NCI-H1694 (cell line): Measurements from ENCODE around the gene SLC25A27.

Experiments
- DNase-seq: peaks from one replicate; lab custom pipeline; 2025; lab: John Stamatoyannopoulos, UW

Gene SLC25A27

DNA sequence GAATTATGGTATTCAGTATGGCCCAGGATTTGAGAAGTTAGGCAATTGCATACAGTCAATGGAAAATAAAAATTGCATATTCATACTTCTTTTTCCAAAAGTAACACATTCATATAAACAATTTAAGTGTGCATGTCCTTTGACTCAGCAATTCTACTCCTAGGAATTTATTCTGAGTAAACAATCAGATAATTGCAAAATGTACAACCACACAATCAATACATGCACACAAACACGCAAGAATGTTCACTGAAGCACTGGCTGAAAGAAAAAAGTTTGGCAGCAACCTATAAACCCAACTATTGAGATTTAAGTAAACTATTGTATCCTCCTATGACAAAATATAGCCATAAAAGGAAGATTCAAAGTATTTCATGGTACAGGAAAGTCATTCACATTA lies 1.8 kb upstream of the SLC25A27 start:
- no peak for DNase-seq

DNA sequence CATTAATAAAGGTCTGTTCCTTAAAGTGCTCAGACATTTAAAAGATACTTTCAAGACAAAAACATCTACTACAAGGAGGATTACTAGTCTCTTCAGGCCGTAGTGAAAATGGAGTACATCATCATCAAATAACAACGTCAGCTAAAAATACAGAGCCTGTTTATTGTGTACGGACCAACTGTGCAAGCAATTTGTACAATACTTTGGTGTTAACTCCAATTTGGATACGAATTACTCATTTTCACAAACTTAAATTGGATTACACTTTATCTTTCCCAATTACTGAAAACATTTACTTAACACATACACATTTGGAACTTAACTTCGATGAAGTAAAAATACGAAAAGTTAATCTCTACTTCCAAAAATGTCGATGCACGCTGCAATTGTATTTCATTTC lies 959 bp upstream of the SLC25A27 start:
- no peak for DNase-seq

DNA sequence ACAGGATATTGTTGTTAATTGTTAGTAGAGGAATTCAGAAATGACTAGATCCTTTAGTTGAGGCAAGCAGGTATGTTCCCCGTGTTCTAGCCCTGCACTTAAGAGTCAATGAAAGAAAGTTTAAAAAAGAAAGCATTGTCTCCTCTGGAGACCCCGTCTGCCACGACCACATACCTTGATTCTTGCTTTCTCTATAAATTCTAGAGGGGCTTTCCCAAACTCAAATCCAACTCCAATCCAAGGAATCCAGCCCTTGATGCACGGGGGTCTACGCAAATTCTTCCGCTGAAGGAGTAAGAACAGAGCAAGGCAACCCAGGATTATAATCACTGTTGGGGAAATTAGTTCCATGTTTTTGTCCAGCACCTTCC lies 558 bp upstream of the SLC25A27 start:
- DNase-seq = no peak

DNA sequence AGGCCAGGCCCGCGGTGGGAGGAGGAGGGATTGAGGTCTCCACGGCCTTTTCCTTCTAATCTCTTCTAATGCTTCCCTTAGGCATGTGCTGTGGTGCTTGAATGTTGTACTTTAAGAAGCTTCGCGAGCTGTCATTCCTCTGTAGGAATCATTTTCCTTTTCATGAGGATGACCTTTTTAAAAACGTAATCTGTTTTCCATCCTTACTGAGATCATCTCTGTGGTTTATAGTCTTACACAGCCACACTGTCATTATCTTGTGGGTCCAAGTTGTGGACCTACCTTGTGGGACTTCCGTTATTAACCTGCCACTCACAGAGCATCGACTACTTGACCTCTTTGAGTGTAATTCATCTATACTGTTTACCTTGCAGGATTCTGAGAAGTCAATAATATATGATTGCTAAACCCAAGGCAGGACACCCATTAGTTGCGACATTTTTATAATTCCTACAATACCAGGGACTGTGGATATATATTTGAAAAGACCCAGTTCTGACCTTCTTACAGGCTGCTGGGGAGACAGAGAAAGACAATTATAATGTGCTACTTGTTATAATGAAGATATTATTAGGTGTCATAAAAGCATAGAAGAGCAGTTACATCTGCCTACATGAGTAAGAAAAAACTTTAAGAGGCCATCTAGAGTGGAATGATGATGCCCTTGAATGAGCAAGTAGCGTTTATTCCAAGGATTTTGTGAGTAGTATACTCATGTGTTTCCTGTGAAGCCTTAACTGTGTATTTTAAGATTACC lies 842 bp downstream of the SLC25A27 start:
- DNase-seq = no peak

DNA sequence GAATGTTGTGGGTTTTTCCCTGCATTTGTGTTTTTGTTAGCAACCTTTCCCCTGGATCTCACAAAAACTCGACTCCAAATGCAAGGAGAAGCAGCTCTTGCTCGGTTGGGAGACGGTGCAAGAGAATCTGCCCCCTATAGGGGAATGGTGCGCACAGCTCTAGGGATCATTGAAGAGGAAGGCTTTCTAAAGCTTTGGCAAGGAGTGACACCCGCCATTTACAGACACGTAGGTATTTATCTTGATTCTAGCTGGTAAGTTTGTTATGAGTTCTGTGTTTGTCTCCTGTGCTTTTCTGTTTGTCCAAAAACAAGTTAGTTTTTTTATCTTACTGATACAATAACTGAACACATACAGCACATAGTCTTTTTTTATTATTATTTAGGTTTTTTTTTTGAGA lies 3.0 kb downstream of the SLC25A27 start:
- no peak for DNase-seq

DNA sequence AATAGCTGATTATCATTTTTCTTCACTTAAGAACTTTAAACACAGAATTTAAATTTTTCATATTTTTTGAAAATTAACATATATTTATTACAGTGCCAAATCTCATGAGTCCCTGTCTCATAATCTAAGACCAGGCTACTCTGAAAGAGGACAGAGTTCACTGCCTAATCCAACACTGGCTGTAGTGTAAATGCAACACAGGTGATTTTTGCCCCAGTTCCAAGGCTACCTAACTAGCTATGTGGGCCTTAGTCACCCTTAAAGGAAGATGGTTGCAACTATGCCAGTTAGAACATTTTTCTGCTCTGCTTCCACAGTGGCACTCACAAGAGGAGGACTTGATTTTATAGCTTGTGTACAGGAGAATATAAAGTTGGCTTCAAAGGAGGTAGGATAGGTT lies 4.9 kb downstream of the SLC25A27 start:
- no peak for DNase-seq

DNA sequence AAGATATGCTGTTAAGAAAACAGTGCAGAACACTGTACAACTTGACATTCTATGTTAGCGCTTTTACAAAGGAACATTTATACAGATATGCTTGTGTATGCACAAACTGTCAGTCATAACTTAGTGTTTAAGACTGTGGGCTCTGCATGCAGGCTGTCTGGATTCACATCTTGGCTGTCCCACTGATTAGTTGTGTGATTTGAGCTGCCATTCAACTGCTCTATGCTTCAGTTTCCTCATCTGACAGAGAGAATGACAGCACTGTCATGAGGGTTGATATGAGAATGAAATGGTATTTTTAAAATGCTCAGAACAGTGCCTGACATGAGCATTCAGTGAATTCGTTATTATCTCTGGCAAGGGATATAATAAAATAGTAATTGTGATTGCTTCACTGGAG lies 8.7 kb downstream of the SLC25A27 start:
- DNase-seq = no peak

DNA sequence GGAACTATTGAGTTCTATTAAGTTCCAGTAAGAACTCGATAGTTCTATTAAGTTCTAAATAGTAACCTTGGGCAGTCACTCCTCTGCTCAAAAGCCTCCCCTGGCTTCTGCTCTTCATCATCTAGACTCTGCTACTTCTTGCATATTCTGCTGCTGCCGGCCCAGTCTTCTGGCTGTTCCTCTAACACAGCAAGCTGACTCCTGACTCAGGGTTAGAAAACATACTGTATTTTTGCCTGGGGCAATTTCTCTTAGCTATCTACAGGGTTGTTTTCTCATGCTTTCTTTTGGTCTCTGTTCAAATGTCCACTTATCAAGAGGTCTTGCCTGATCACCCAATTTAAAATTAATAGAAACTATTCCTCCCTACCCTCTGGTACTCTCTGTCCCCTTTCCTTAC lies 14.6 kb downstream of the SLC25A27 start:
- DNase-seq = no peak

DNA sequence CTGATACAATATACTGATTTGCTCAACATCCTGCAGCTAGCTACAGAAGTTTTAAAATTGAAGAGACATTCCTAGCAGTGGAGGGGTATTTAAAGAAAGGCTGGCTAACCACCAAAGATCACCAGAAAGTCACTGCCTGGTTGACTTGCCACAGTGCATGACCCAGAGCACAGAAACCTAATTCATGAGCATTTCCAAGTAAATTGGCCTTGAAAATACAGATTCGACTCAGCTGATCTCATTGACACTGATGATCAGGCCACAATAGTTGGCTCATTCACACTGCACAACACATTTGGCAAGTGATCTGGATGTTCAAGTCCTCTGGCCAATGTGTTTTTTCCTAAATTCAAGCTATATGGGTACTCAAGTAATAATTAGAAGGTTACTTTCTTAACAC lies 21.6 kb downstream of the SLC25A27 start:
- no peak for DNase-seq

DNA sequence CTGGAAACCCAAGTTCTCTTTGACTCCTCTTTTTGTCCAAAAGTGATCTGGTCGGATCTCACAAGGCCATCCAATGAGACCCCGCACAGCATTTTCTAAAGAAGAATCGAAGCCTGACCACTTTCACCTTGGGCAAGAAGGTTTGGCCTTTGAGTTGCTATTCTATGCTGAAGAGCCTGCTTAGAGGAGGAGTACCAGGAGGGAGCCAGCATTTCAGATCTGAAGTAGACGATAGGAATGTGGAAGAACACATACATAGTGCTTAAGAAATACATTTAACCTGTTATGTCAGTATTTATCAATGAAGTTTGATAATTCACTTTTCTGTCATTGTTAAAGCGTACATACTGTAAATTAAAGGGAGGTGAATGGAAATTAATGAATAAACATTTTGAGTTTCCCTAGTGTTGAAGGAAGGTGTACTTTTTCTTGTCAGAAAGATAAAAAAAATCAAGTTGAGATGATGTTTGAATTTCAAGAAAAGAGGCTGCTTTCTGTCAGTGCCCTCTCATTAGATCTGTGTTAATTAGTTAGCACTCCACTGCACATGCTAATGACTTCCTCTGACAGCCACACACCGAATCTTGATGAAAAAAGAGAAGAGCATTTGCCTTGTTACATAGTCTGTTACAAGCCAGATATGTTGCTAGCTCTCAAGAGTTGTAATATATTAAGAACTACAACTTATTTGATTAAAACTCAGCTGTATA lies 24.0 kb downstream of the SLC25A27 start:
- no peak for DNase-seq

DNA sequence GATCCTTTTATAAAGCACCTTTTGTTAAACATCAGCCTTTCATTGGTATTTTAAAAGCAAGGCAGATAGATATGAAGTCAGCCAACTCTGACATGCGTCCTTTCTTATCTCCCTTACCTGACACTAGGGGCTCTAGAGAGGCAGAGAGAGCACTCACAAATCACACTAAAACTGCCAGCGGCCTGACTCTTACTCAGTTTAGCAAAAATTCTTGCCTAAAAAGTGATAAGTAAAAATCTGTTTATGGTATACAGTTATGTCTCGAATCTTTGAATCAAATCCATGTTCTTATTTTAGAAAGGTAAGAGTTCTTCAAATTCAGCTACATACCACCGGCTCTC lies 24.5 kb downstream of the SLC25A27 start:
- no peak for DNase-seq

DNA sequence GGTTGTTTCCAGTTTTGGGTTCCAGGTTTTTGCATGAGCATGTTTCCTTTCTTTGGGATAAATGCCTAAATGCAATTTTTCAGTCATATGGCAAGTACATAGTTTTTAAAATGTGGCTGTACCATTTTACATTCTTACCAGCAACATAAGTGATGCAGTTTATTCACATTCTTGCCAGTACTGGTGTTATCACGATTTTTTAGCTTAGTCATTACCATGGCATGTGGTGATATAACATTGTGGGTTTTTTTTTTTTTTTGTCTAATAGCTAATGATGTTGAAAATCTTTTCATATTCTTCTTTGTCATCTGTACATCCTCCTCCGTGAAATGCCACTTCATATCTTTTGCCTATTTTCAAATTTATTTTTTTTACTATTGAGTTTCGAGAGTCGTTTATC lies 32.0 kb downstream of the SLC25A27 start:
- DNase-seq = no peak

DNA sequence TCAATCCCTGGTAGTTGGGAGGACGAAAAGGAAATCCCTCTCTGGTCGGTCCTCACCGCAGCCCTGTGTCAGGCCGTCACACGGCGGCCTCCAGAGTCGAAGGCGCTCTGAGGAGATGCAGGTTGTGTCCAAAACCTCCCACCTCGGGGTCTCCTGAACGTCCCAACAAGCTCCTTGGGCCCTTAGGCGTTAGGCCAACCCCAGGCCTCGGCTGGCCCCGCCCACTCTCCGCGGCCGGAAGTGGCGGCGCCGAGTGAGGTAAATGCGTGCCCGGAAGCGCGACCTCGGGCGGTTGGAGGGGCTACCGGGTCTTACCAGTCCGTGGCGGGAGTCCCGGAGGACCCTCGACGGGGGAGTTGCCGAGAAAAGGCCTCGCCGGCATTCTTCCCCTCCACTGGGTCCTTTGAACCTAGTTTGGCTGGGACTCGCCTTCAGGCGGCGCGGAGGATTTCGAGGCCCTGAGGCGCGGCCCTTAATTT lies 34.9 kb downstream of the SLC25A27 start, which contains the start of gene TDRD6:
Gene TDRD6 (plus strand): TSS at position 267 of the 479 bp plus-strand sequence. CDS start 244 bp downstream, outside the sequence.
- DNase-seq = no peak

DNA sequence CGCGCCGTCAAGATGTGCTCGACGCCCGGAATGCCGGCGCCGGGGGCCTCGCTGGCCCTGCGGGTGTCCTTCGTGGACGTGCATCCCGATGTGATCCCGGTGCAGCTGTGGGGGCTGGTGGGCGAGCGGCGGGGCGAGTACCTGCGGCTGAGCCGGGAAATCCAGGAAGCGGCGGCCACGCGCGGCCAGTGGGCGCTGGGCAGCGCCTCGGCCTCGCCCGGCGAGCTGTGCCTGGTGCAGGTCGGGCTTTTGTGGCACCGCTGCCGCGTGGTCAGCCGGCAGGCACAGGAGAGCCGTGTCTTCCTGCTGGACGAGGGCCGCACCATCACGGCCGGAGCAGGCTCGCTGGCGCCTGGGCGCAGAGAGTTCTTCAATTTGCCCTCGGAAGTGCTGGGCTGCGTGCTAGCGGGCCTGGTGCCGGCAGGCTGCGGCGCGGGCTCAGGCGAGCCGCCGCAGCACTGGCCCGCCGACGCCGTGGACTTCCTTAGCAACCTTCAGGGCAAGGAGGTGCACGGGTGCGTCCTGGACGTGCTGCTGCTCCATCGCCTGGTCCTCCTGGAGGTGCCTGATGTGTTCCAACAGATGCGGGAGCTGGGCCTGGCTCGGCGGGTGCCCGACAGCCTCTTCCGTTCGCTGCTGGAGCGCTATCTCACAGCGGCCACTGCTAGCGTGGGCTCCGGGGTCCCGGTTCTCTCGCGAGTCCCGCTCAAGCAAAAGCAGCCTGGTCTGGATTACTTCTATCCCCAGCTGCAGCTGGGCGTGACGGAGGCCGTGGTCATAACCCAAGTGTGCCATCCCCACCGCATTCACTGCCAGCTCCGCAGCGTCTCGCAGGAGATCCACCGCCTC lies 35.6 kb downstream of the SLC25A27 start:
- DNase-seq = no peak

DNA sequence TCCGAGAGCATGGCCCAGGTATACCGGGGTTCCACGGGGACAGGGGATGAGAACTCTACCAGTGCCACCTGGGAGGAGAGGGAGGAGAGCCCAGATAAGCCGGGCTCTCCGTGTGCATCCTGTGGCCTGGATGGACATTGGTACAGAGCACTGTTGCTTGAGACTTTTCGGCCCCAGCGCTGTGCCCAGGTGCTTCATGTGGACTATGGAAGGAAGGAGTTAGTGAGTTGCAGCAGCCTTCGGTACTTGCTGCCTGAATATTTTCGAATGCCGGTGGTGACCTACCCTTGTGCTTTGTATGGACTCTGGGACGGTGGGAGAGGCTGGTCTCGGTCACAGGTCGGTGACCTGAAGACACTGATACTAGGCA lies 36.2 kb downstream of the SLC25A27 start:
- DNase-seq = no peak

DNA sequence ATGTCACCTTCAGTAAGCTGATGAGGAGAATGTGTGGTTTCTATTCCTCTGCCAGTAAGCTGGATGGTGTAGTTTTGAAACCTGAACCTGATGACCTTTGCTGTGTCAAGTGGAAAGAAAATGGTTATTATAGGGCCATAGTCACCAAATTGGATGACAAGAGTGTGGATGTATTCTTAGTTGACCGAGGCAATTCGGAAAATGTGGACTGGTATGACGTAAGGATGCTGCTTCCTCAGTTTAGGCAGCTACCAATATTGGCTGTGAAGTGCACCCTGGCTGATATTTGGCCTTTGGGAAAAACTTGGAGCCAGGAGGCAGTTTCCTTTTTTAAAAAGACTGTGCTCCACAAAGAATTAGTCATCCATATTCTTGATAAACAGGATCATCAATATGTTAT lies 36.9 kb downstream of the SLC25A27 start:
- DNase-seq = no peak

DNA sequence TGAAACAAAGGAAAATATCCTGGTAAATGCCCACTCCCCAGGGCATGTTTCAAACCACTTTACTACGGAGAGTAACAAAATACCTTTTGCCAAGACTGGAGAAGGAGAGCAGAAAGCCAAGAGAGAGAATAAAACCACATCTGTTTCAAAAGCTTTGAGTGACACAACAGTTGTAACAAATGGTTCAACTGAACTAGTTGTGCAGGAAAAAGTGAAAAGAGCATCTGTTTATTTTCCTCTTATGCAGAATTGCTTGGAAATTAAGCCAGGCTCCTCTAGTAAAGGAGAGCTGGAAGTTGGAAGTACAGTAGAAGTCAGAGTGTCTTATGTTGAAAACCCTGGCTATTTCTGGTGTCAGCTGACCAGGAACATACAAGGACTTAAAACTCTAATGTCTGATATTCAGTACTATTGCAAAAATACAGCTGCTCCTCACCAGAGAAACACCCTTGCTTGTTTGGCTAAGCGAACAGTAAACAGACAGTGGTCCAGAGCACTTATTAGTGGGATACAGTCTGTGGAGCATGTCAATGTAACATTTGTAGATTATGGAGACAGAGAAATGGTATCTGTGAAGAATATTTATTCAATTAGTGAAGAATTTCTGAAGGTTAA lies 37.5 kb downstream of the SLC25A27 start:
- no peak for DNase-seq

DNA sequence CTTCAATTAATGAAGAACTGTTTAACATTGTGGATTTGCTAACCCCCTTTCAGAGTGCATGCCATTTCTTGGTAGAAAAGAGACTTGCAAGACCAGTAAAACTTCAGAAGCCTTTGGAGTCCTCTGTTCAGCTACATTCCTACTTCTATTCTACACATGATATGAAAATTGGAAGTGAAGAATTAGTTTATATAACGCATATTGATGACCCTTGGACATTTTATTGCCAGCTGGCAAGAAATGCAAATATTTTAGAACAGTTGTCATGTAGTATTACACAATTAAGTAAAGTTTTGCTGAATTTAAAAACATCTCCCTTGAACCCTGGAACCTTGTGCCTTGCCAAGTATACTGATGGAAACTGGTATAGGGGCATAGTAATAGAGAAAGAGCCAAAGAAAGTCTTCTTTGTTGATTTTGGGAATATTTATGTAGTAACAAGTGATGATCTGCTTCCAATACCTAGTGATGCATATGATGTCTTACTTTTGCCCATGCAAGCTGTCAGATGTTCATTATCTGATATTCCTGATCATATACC lies 38.2 kb downstream of the SLC25A27 start:
- DNase-seq = no peak

DNA sequence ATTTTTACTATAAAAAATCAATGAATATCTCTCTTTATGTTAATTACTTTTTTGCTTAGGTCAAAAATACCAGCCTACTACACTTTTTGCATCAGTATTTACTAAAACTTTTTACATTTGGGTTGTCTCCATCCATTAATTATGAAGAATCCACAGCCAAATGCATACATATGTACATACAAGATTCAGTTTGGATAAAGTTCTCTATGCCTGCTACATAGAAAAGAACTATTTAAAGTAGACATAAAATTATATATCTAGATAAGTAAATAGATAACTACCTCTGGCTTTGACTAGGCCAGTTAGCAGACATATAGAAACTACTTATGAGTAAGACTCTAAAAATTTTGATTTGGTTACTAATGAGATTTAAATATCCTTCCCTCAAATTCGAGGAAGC lies 47.2 kb downstream of the SLC25A27 start:
- DNase-seq = no peak

DNA sequence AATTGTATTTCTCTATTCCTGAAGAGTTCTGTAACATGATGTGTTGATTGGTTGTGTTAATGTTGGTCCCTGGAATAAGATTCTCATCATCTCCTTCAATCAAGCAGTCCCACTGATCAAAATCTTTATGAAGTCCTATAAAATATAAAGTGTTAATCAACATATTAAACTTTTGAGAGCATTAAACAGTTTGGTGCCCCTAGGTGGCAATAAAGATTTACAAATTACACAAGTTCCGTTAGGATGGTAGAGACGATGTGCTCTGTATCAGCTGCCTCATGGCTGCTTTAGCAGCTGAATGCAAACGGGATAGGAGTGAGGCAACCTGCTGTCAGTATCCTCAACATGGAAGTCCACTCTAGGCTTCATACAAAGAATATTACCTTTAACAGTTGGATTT lies 51.8 kb downstream of the SLC25A27 start:
- DNase-seq = no peak

DNA sequence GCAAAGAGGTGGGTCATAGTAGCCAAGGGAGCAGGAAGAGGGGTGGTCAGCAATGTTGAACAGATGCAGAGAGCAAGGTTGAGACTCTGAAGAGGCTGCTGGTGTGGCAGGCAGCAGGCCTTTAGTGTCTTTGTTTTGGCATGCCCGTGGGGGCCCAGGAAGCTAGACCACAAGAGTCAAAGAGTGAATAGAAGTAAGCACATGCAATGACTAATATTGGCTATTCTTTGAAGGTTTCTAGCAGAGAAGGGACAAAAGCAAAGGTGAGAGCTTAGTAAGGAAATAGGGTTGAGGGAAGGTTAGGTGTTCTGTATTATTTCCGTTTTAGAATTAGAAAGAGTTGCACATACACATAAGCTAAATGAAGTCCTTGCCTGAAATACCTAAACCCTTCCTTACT lies 53.7 kb downstream of the SLC25A27 start:
- no peak for DNase-seq

DNA sequence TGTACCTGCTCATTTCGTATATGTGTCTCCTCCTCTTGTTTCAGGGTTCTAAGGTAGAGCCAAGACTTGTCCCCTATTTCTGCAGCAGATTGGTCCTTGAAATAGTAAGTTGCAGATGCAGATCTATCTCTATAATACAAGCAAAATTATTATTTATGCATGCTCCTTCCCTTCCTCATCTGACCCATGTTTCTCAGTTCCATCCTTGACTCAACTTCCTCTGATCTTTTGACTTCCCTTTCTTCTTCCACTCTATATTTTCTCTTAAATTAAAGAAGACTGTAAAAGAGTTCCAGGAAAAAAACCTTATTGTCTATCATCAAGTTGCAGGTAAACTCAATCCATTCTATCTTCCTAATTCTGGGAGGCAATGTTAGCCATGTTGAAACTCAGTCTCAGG lies 58.7 kb downstream of the SLC25A27 start:
- DNase-seq = no peak
